Urothelium cell line (cell line): ENCODE data around the gene BCL11A.
A peak's percentile ranks its signal among the peaks of the same experiment; 100 is the strongest.

Source experiments
- DNase-seq: peaks from one replicate; pipeline ENCODE4 v3.0.0; 2011; ENCODE audit warnings: low spot score, mixed read lengths
- FAIRE-seq: peaks from 2 replicates; lab custom pipeline; 2011; peaks lifted over from hg19 to GRCh38; lab: Jason Lieb, UNC

Gene BCL11A

GRCh38 chr2:60553495-60554073 lies at the start of gene BCL11A:
TSS of gene BCL11A (minus strand) at chr2:60553654. CDS start at chr2:60553270, 384 bp downstream.
- FAIRE-seq (no peak), DNase-seq (peak; percentile 78)

GRCh38 chr2:60602828-60603532 lies 49.5 kb upstream of the BCL11A start:
- FAIRE-seq (no peak), DNase-seq (no peak)

GRCh38 chr2:60602388-60602787 lies 48.9 kb upstream of the BCL11A start:
- DNase-seq: no peak

GRCh38 chr2:60598271-60598670 lies 44.8 kb upstream of the BCL11A start:
- FAIRE-seq (no peak), DNase-seq (no peak)

More at GRCh38 chr2:60602388-60602787, 48.9 kb upstream of the BCL11A start:
- no peak for FAIRE-seq

GRCh38 chr2:60597346-60597745 lies 43.9 kb upstream of the BCL11A start:
- FAIRE-seq: no peak
- no peak for DNase-seq

GRCh38 chr2:60596411-60596810 lies 43.0 kb upstream of the BCL11A start:
- FAIRE-seq: no peak

GRCh38 chr2:60595953-60596352 lies 42.5 kb upstream of the BCL11A start:
- DNase-seq: no peak
- FAIRE-seq: no peak

More at GRCh38 chr2:60596411-60596810, 43.0 kb upstream of the BCL11A start:
- DNase-seq: no peak

- DNase-seq (no peak), FAIRE-seq (no peak)
Measured at GRCh38 chr2:60589104-60589503, 35.6 kb upstream of the BCL11A start.

- peak; percentile 30 for DNase-seq
- no peak for FAIRE-seq
Measured at GRCh38 chr2:60586081-60586480, 32.6 kb upstream of the BCL11A start.

- DNase-seq (no peak), FAIRE-seq (peak; percentile 56)
Measured at GRCh38 chr2:60585276-60585675, 31.8 kb upstream of the BCL11A start.

GRCh38 chr2:60583604-60584003 lies 30.1 kb upstream of the BCL11A start:
- FAIRE-seq (peak; percentile 70), DNase-seq (no peak)

- FAIRE-seq: peak; percentile 86
- DNase-seq: peak; percentile 93
Measured at GRCh38 chr2:60581433-60582282, 28.2 kb upstream of the BCL11A start.

- FAIRE-seq (no peak), DNase-seq (no peak)
Measured at GRCh38 chr2:60577682-60578283, 24.3 kb upstream of the BCL11A start.

- DNase-seq (no peak), FAIRE-seq (no peak)
Measured at GRCh38 chr2:60573251-60573650, 19.8 kb upstream of the BCL11A start.

- no peak for DNase-seq
- FAIRE-seq: no peak
Measured at GRCh38 chr2:60570251-60570650, 16.8 kb upstream of the BCL11A start.

- no peak for DNase-seq
- no peak for FAIRE-seq
Measured at GRCh38 chr2:60569680-60570111, 16.2 kb upstream of the BCL11A start.

- DNase-seq (no peak), FAIRE-seq (no peak)
Measured at GRCh38 chr2:60567919-60568768, 14.7 kb upstream of the BCL11A start.

- DNase-seq (no peak), FAIRE-seq (peak; percentile 5)
Measured at GRCh38 chr2:60567096-60567495, 13.6 kb upstream of the BCL11A start.

- DNase-seq (no peak), FAIRE-seq (no peak)
Measured at GRCh38 chr2:60565472-60565871, 12.0 kb upstream of the BCL11A start.
